A549 (cell line): ENCODE measurements around the gene ERCC2. TPM values are rescaled to one million over a fixed set of nuclear protein-coding genes. Genes with fewer than 3 reads are reported as not detected.

ENCODE experiments used
- ATAC-seq, 2 experiments: fragments of 200-7000 bp in 1 of 2; fragments of >200 bp in 1 of 2; cut with Nextera tagmentation in 1 of 2; cut with Tn5 transposase in 1 of 2; 3 replicates each; pipeline versions ENCODE4 v1.8.0 to v1.9.1; 2018 to 2020; ENCODE audit warnings: mild to moderate bottlenecking in 1 of 2, moderate library complexity in 1 of 2
- CTCF ChIA-PET: fragments of 300-600 bp; sonication (Branson Sonifier 250); formaldehyde crosslinking; extraction: SDS; loops from one replicate; lab custom pipeline; 2021; ENCODE audit warnings: antibody characterized with exemption, inconsistent platforms; lab: Yijun Ruan, JAX
- POLR2A ChIA-PET: fragments of 350-600 bp; formaldehyde crosslinking; extraction: SDS; loops from one replicate; lab custom pipeline; 2021; ENCODE audit warnings: antibody characterized with exemption, inconsistent platforms; lab: Yijun Ruan, JAX
- DNase-seq, 2 experiments: peaks; one replicate each; pipeline versions ENCODE4 v3.0.0 to v3.0.0-alpha.2; 2011 to 2016; ENCODE audit warnings: low read depth in 1 of 2, low spot score in 1 of 2
- FAIRE-seq: peaks from 2 replicates; lab custom pipeline; 2011; peaks lifted over from hg19 to GRCh38; lab: Jason Lieb, UNC
- H3K27ac ChIP-seq, 2 experiments: fragments of >200 bp; sonication (Bioruptor Twin); formaldehyde crosslinking; 3 replicates each; pipeline ENCODE4 v1.5.1; 2016 to 2017
- H3K4me1 ChIP-seq: fragments of >200 bp; sonication (Bioruptor Twin); formaldehyde crosslinking; 3 replicates; pipeline ENCODE4 v1.6.1; 2016
- H3K4me2 ChIP-seq: fragments of >200 bp; sonication (Bioruptor Twin); formaldehyde crosslinking; 3 replicates; pipeline ENCODE4 v1.6.1; 2016
- H3K4me3 ChIP-seq: fragments of >200 bp; sonication (Bioruptor Twin); formaldehyde crosslinking; 3 replicates; pipeline ENCODE4 v1.5.1; 2016
- H3K9me3 ChIP-seq: fragments of >200 bp; sonication (Bioruptor Twin); formaldehyde crosslinking; 3 replicates; pipeline ENCODE4 v1.6.1; 2016
- BHLHE40 ChIP-seq: IDR thresholded peaks from 2 replicates; pipeline ENCODE4 v1.6.1; 2012; ENCODE audit warnings: low read depth, low read length, inconsistent platforms
- CBX8 ChIP-seq: fragments of 200-600 bp; sonication (generic); IDR thresholded peaks from 2 replicates; pipeline ENCODE4 v1.6.1; 2016
- CEBPB ChIP-seq, 2 experiments: fragments of >200 bp in 1 of 2; sonication (Bioruptor Twin) in 1 of 2; formaldehyde crosslinking in 1 of 2; IDR thresholded peaks; 2 replicates each; pipeline ENCODE4 v1.6.1; 2012 to 2016
- CHD4 ChIP-seq: fragments of 200-600 bp; sonication (generic); IDR thresholded peaks from 2 replicates; pipeline ENCODE4 v1.6.1; 2016; ENCODE audit warnings: antibody characterized with exemption, mild to moderate bottlenecking, borderline replicate concordance
- EHMT2 ChIP-seq: fragments of 200-600 bp; sonication (generic); IDR thresholded peaks from 2 replicates; pipeline ENCODE4 v1.6.1; 2016; ENCODE audit warnings: antibody characterized with exemption, low read depth, mild to moderate bottlenecking, moderate library complexity
- EP300 ChIP-seq, 2 experiments: fragments of >200 bp; sonication (Bioruptor Twin); formaldehyde crosslinking; IDR thresholded peaks; 2 replicates in 1 of 2; 3 replicates in 1 of 2; pipeline ENCODE4 v1.6.1; 2016 to 2017
- FOSL2 ChIP-seq, 2 experiments: fragments of 450-650 bp in 1 of 2; fragments of >200 bp in 1 of 2; sonication (Bioruptor Twin) in 1 of 2; formaldehyde crosslinking; IDR thresholded peaks; 2 replicates each; pipeline versions ENCODE4 v1.5.0 to v1.6.1; 2016 to 2020; ENCODE audit warnings: mild to moderate bottlenecking in 1 of 2, moderate library complexity in 1 of 2
- HEYL ChIP-seq: fragments of 250-450 bp; sonication (Bioruptor Pico); IDR thresholded peaks from 2 replicates; pipeline ENCODE4 v1.8.0; 2021; ENCODE audit warnings: mild to moderate bottlenecking, moderate library complexity
- HOXB5 ChIP-seq: fragments of 250-450 bp; sonication (Bioruptor Pico); IDR thresholded peaks from 2 replicates; pipeline ENCODE4 v1.5.0; 2020; ENCODE audit warnings: mild to moderate bottlenecking, moderate library complexity
- JUNB ChIP-seq: fragments of >200 bp; sonication (Bioruptor Twin); formaldehyde crosslinking; IDR thresholded peaks from 2 replicates; pipeline ENCODE4 v1.6.1; 2016
- MYC ChIP-seq: IDR thresholded peaks from 2 replicates; pipeline ENCODE4 v1.6.1; 2012; ENCODE audit warnings: mild to moderate bottlenecking, inconsistent platforms, low read length, improper control_type of control experiment, borderline replicate concordance
- NR3C1 ChIP-seq: fragments of >200 bp; sonication (Bioruptor Twin); formaldehyde crosslinking; IDR thresholded peaks from 3 replicates; pipeline ENCODE4 v1.6.1; 2017
- REST ChIP-seq: fragments of 200-600 bp; sonication (generic); IDR thresholded peaks from 2 replicates; pipeline ENCODE4 v1.6.1; 2016; ENCODE audit warnings: antibody characterized with exemption, mild to moderate bottlenecking, moderate library complexity
- SREBF2 ChIP-seq: fragments of 450-650 bp; IDR thresholded peaks from 2 replicates; pipeline ENCODE4 v1.6.1; 2014; ENCODE audit warnings: mild to moderate bottlenecking, moderate library complexity
- ZFP36 ChIP-seq: fragments of 450-650 bp; IDR thresholded peaks from 2 replicates; pipeline ENCODE4 v1.6.1; 2014; ENCODE audit warnings: borderline replicate concordance; ENCODE audit not compliant: partially characterized antibody
- ZSCAN20 ChIP-seq: fragments of 250-450 bp; sonication (Bioruptor Pico); IDR thresholded peaks from 2 replicates; pipeline ENCODE4 v1.8.0; 2022; ENCODE audit warnings: mild to moderate bottlenecking, moderate library complexity
- WGBS: methylation state at CpG from one replicate; pipeline ENCODE4 v1.1.6; 2017; ENCODE audit errors: missing lambda C conversion rate; 5-methylcytosine and 5-hydroxymethylcytosine counted together
- polyA plus RNA-seq, 4 experiments: library from polyadenylated mRNA; depleted of rRNA in 3 of 4; stranded (reverse); fragments of >200 nt; fragmentation: RNase III in 1 of 4; extraction: RNeasy Plus Mini Kit Qiagen cat#74134 plus additional on column Dnase treatment in 1 of 4; gene quantifications; 2 replicates in 3 of 4; 3 replicates in 1 of 4; pipeline ENCODE4 v1.2.3, GENCODE V29; 2011 to 2017
- TF ChIP-seq, protein P1 (sequence below): IDR thresholded peaks from 2 replicates; pipeline ENCODE4 v1.6.1; 2012

ERCC2 gene
- polyA plus RNA-seq, 2 of the 4 experiments (the other 2 are of a cell fraction): 12.9 to 19.8 TPM

- TF ChIP-seq NR3C1 (no peak), ZSCAN20 (CRISPR knock-in tag) (no peak), CBX8 (no peak), FOSL2 (IDR thresholded peaks at IDR 0.05) (no peak), FOSL2 (CRISPR knock-in tag; IDR thresholded peaks at IDR 0.05) (no peak), REST (no peak)
- TF ChIP-seq, all 56 proteins: peak for 0
Measured at GRCh38 chr19:45322311-45322710, 48.1 kb downstream of the ERCC2 start (continued).

- 56% methylated on average over 4 of the region's 7 CpGs for WGBS
- no peak overlapping the region for H3K27ac ChIP-seq
- ATAC-seq (no peak), FAIRE-seq (no peak), DNase-seq (no peak)
- CTCF ChIA-PET: interaction anchor here (2.7 kb wide), 1 partner anchor 16 kb away, joined by 7 read pairs; no protein-coding TSS in a partner anchor
- H3K4me2 ChIP-seq: no peak overlapping the region
- POLR2A ChIA-PET: no interaction called here
- H3K4me3 ChIP-seq: no peak overlapping the region
- TF ChIP-seq EHMT2 (no peak), HEYL (CRISPR knock-in tag) (no peak), HOXB5 (CRISPR knock-in tag) (no peak), BHLHE40 (no peak)
- H3K4me1 ChIP-seq: peaks cover 5% of the 10 kb centered on the region; the same call in 1 of the 3 replicates
- no peaks in the 10 kb centered on the region for H3K9me3 ChIP-seq
Measured at GRCh38 chr19:45321848-45322247, 48.5 kb downstream of the ERCC2 start.

- H3K4me3 ChIP-seq: no peak overlapping the region
- H3K4me2 ChIP-seq: no peak overlapping the region
- peaks cover 5% of the 10 kb centered on the region; the same call in 1 of the 3 replicates for H3K4me1 ChIP-seq
- DNase-seq: no peak
- 73% methylated on average over 12 of the region's 12 CpGs for WGBS
- H3K9me3 ChIP-seq: no peaks in the 10 kb centered on the region
- TF ChIP-seq JUNB (no peak), ZFP36 (peak; percentile 41)
- TF ChIP-seq, all 56 proteins: peak for 1
- FAIRE-seq: no peak
- CTCF ChIA-PET: interaction anchor here (2.7 kb wide), 1 partner anchor 17 kb away, joined by 7 read pairs; no protein-coding TSS in a partner anchor
- no peak overlapping the region for H3K27ac ChIP-seq
- POLR2A ChIA-PET: no interaction called here
- no peak for ATAC-seq
Measured at GRCh38 chr19:45320997-45321775, 49.2 kb downstream of the ERCC2 start.

- no peak overlapping the region for H3K4me3 ChIP-seq
- H3K9me3 ChIP-seq: no peaks in the 10 kb centered on the region
- H3K4me1 ChIP-seq: no peaks in the 10 kb centered on the region
- 59% methylated on average over 17 of the region's 21 CpGs for WGBS
- no peak for TF ChIP-seq MYC
- no peak for TF ChIP-seq CEBPB (IDR thresholded peaks at IDR 0.05)
- no peak for TF ChIP-seq SREBF2
- no peak for TF ChIP-seq ZFP36
- no peak for TF ChIP-seq EP300 (IDR thresholded peaks at IDR 0.05)
- TF ChIP-seq, protein P1, sequence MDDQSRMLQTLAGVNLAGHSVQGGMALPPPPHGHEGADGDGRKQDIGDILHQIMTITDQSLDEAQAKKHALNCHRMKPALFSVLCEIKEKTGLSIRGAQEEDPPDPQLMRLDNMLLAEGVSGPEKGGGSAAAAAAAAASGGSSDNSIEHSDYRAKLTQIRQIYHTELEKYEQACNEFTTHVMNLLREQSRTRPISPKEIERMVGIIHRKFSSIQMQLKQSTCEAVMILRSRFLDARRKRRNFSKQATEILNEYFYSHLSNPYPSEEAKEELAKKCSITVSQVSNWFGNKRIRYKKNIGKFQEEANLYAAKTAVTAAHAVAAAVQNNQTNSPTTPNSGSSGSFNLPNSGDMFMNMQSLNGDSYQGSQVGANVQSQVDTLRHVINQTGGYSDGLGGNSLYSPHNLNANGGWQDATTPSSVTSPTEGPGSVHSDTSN: no peak
- TF ChIP-seq CHD4: no peak
- TF ChIP-seq JUNB: no peak
- TF ChIP-seq, all 56 proteins: peak for 0
- no peak for FAIRE-seq
- CTCF ChIA-PET: no interaction called here
- no peak for DNase-seq
- Histone ChIP-seq H3K27ac (no peak overlapping the region), H3K4me2 (no peak overlapping the region)
- POLR2A ChIA-PET: no interaction called here
- no peak for ATAC-seq
Measured at GRCh38 chr19:45315304-45315703, 55.1 kb downstream of the ERCC2 start.
